NOMO-1 (cell line): ENCODE measurements around the gene GOLGA6L22.
"Not testable (repeated sequence)": the region's sequence is repeated elsewhere in the genome, so short reads cannot be mapped to it uniquely, and the experiment has no call there.

Experiments
- DNase-seq, 2 experiments: peaks; one replicate each; lab custom pipeline; 2025; ENCODE audit not compliant: unreplicated experiment in 2 of 2; lab: John Stamatoyannopoulos, UW

Gene GOLGA6L22

GRCh38 chr15:22458603-22459002 lies at the start of gene GOLGA6L22:
TSS of gene GOLGA6L22 (plus strand) at chr15:22458903. CDS start at chr15:22458994, 91 bp downstream.
- DNase-seq: not testable (repeated sequence)

- DNase-seq: not testable (repeated sequence)
Observed at GRCh38 chr15:22417288-22417687, 41.4 kb upstream of the GOLGA6L22 start.

GRCh38 chr15:22417795-22418194 lies 40.9 kb upstream of the GOLGA6L22 start:
- not testable (repeated sequence) for DNase-seq

GRCh38 chr15:22418212-22418611 lies 40.5 kb upstream of the GOLGA6L22 start:
- not testable (repeated sequence) for DNase-seq

- not testable (repeated sequence) for DNase-seq
Observed at GRCh38 chr15:22418666-22419065, 40.0 kb upstream of the GOLGA6L22 start.

GRCh38 chr15:22420340-22420739 lies 38.4 kb upstream of the GOLGA6L22 start:
- not testable (repeated sequence) for DNase-seq

GRCh38 chr15:22429426-22429825 lies 29.3 kb upstream of the GOLGA6L22 start:
- not testable (repeated sequence) for DNase-seq

- DNase-seq: not testable (repeated sequence)
Observed at GRCh38 chr15:22431687-22432086, 27.0 kb upstream of the GOLGA6L22 start.

- DNase-seq: not testable (repeated sequence)
Observed at GRCh38 chr15:22494490-22495113, 35.9 kb downstream of the GOLGA6L22 start.

GRCh38 chr15:22497200-22497599 lies 38.5 kb downstream of the GOLGA6L22 start:
- not testable (repeated sequence) for DNase-seq

- not testable (repeated sequence) for DNase-seq
Observed at GRCh38 chr15:22498220-22498925, 39.7 kb downstream of the GOLGA6L22 start.

- not testable (repeated sequence) for DNase-seq
Observed at GRCh38 chr15:22502272-22502671, 43.6 kb downstream of the GOLGA6L22 start.

GRCh38 chr15:22506959-22507358 lies 48.3 kb downstream of the GOLGA6L22 start:
- not testable (repeated sequence) for DNase-seq

GRCh38 chr15:22516140-22516539 lies 57.4 kb downstream of the GOLGA6L22 start:
- DNase-seq: not testable (repeated sequence)
